T-helper 17 cell (primary cell): ENCODE data around the gene MACROD2. TPM values are rescaled to one million over a fixed set of nuclear protein-coding genes. Genes with fewer than 3 reads are reported as not detected.

Experiments
- ATAC-seq: fragments of 150-1000 bp; cut with Tn5 transposase; 2 replicates; pipeline ENCODE4 v1.10.0; 2021; ENCODE audit warnings: mild to moderate bottlenecking, moderate library complexity
- DNase-seq, 3 donors: peaks; one replicate each; pipeline versions ENCODE4 v3.0.0 to v3.0.0-alpha.2; 2020 to 2021
- H3K9me3 ChIP-seq: one replicate; pipeline ENCODE4 v1.7.0; 2013; ENCODE audit warnings: low read length, mild to moderate bottlenecking; ENCODE audit not compliant: control insufficient read depth, poor library complexity, severe bottlenecking
- H3K27ac Mint-ChIP-seq: one replicate; pipeline ENCODE4 v1.8.0; 2022; ENCODE audit warnings: mild to moderate bottlenecking, moderate library complexity, mixed read lengths
- H3K27me3 Mint-ChIP-seq: one replicate; pipeline ENCODE4 v1.8.0; 2022; ENCODE audit warnings: mixed read lengths
- H3K36me3 Mint-ChIP-seq: one replicate; pipeline ENCODE4 v1.8.0; 2022; ENCODE audit warnings: low read depth, mixed read lengths
- H3K4me1 Mint-ChIP-seq: one replicate; pipeline ENCODE4 v1.8.0; 2022; ENCODE audit warnings: mild to moderate bottlenecking, mixed read lengths
- H3K4me3 Mint-ChIP-seq: one replicate; pipeline ENCODE4 v1.8.0; 2022; ENCODE audit warnings: mild to moderate bottlenecking, moderate library complexity, mixed read lengths
- total RNA-seq, 4 donors: library from RNA in 2 of 4; stranded (reverse) in 2 of 4; gene quantifications; one replicate each; pipeline ENCODE4 v1.2.3 and lab custom pipeline; 2022 to 2026

Gene MACROD2
- total RNA-seq, 2 donors from 2014 or later, result 0.85 TPM; not detected in 1

GRCh38 chr20:14310977-14311627 is 315.8 kb downstream of the MACROD2 start:
- Mint-ChIP-seq H3K4me1 (no peaks in the 10 kb centered on the region), H3K36me3 (no peaks in the 10 kb centered on the region), H3K27me3 (no peaks in the 10 kb centered on the region), H3K27ac (no peak overlapping the region), H3K4me3 (no peak overlapping the region)
- no peak for ATAC-seq
- H3K9me3 ChIP-seq, result no peaks in the 10 kb centered on the region
- DNase-seq, result no peak

GRCh38 chr20:14312001-14312400 is 316.7 kb downstream of the MACROD2 start:
- Mint-ChIP-seq H3K4me1 (no peaks in the 10 kb centered on the region), H3K27me3 (no peaks in the 10 kb centered on the region), H3K4me3 (no peak overlapping the region), H3K27ac (no peak overlapping the region), H3K36me3 (no peaks in the 10 kb centered on the region)
- DNase-seq (no peak), ATAC-seq (no peak)
- no peaks in the 10 kb centered on the region for H3K9me3 ChIP-seq

DNA sequence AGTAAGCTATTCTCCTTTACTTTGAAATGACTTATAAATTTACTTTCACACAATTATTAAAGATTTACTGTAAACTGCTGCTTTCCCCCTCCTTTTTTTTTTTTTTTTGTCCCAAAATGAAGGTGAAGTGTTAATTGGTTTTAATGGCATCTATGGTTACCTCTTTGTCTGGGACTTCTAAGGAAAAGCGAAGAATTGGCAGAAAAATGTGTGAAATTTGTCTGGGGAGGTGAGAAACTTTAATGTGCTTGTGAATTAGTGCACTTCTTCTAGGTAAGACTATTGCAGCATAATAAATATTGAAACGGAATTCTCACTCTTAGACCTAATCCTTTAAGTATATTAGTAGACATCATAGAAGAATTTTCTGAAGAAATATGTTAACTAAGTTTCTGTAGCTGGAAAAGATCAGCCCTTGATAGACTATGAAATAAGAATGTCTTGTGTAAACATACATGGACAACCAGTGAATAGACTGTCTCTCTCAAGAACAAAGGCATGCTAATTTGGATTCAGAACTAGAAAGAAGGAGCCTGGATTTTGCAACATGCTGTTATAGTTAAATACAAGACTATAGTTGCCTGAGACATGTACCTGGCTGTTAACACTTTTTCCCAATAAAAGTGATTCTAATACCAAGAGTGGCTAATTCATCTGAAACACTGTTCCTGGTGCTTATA is 318.2 kb downstream of the MACROD2 start:
- Mint-ChIP-seq H3K27me3 (no peaks in the 10 kb centered on the region), H3K27ac (no peak overlapping the region), H3K4me3 (no peak overlapping the region), H3K4me1 (no peaks in the 10 kb centered on the region), H3K36me3 (no peaks in the 10 kb centered on the region)
- no peaks in the 10 kb centered on the region for H3K9me3 ChIP-seq
- ATAC-seq (no peak), DNase-seq (no peak)

GRCh38 chr20:14319704-14320103 is 324.4 kb downstream of the MACROD2 start:
- Mint-ChIP-seq H3K27me3 (no peaks in the 10 kb centered on the region), H3K27ac (no peak overlapping the region), H3K4me1 (no peaks in the 10 kb centered on the region), H3K4me3 (no peak overlapping the region), H3K36me3 (no peaks in the 10 kb centered on the region)
- ATAC-seq (no peak), DNase-seq (no peak)
- peaks cover 2% of the 10 kb centered on the region for H3K9me3 ChIP-seq

DNA sequence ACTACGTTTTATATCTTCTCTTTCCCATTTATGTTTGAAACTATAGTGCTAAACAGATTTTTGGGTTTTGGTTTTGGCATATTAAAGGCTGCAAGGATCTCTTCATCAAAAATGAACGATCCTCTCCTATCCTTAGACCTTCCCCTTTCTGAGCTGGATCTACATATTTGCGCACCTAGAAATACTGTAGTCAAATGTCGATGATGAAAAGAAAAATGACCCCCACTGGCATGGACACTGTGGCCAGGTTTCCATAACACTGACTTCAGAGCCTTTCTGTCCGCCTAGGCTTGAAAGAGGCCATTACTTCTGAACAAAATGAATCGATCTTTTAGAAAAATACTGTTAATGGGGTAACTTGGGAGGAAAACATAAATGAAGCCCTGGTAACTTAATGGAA is 336.3 kb downstream of the MACROD2 start:
- ATAC-seq (no peak), DNase-seq (no peak)
- H3K9me3 ChIP-seq, result no peaks in the 10 kb centered on the region
- Mint-ChIP-seq H3K4me1 (no peaks in the 10 kb centered on the region), H3K36me3 (no peaks in the 10 kb centered on the region), H3K27ac (no peak overlapping the region), H3K4me3 (no peak overlapping the region), H3K27me3 (no peaks in the 10 kb centered on the region)

- ATAC-seq (no peak), DNase-seq (no peak)
- Mint-ChIP-seq H3K27ac (no peak overlapping the region), H3K4me3 (no peak overlapping the region), H3K36me3 (no peaks in the 10 kb centered on the region), H3K27me3 (no peaks in the 10 kb centered on the region), H3K4me1 (no peaks in the 10 kb centered on the region)
- no peaks in the 10 kb centered on the region for H3K9me3 ChIP-seq
These were observed 337.6 kb downstream of the MACROD2 start for GRCh38 chr20:14332866-14333265.

- Mint-ChIP-seq H3K36me3 (no peaks in the 10 kb centered on the region), H3K27ac (no peak overlapping the region), H3K27me3 (no peaks in the 10 kb centered on the region), H3K4me1 (no peaks in the 10 kb centered on the region), H3K4me3 (no peak overlapping the region)
- no peaks in the 10 kb centered on the region for H3K9me3 ChIP-seq
- ATAC-seq (no peak), DNase-seq (no peak)
These were observed 338.4 kb downstream of the MACROD2 start for GRCh38 chr20:14333721-14334120.

GRCh38 chr20:14334306-14334930 is 339.1 kb downstream of the MACROD2 start:
- H3K27ac Mint-ChIP-seq, result no peak overlapping the region
- H3K4me1 Mint-ChIP-seq, result no peaks in the 10 kb centered on the region
- ATAC-seq (no peak), DNase-seq (no peak)
- no peaks in the 10 kb centered on the region for H3K36me3 Mint-ChIP-seq
- H3K4me3 Mint-ChIP-seq, result no peak overlapping the region
- H3K9me3 ChIP-seq, result no peaks in the 10 kb centered on the region
- H3K27me3 Mint-ChIP-seq, result no peaks in the 10 kb centered on the region

DNA sequence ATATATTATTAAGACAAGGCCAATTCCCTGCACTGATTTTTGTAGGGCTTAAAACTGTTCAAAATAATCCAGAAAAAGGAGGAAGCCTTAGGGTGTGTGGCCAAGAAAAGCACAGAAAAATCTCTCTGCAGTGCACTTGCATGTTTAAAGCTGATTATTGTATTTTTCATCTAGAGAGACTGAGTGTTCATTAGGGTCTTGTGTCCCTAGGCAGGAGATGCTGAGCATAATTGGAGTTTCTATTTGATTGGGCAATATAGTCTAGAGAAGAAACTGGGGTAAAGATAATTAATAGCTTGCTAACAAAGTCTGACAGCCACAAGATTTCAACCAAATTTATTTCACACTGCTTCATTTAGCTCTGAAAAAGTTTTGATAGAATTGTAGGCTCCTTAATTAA is 339.7 kb downstream of the MACROD2 start:
- H3K27ac Mint-ChIP-seq, result no peak overlapping the region
- H3K27me3 Mint-ChIP-seq, result no peaks in the 10 kb centered on the region
- DNase-seq (no peak), ATAC-seq (no peak)
- H3K4me3 Mint-ChIP-seq, result no peak overlapping the region
- H3K4me1 Mint-ChIP-seq, result no peaks in the 10 kb centered on the region
- no peaks in the 10 kb centered on the region for H3K36me3 Mint-ChIP-seq
- H3K9me3 ChIP-seq, result no peaks in the 10 kb centered on the region

GRCh38 chr20:14336686-14337085 is 341.4 kb downstream of the MACROD2 start:
- no peaks in the 10 kb centered on the region for H3K9me3 ChIP-seq
- H3K4me3 Mint-ChIP-seq, result no peak overlapping the region
- DNase-seq (no peak), ATAC-seq (no peak)
- H3K36me3 Mint-ChIP-seq, result no peaks in the 10 kb centered on the region
- H3K27me3 Mint-ChIP-seq, result no peaks in the 10 kb centered on the region
- H3K4me1 Mint-ChIP-seq, result no peaks in the 10 kb centered on the region
- no peak overlapping the region for H3K27ac Mint-ChIP-seq

DNA sequence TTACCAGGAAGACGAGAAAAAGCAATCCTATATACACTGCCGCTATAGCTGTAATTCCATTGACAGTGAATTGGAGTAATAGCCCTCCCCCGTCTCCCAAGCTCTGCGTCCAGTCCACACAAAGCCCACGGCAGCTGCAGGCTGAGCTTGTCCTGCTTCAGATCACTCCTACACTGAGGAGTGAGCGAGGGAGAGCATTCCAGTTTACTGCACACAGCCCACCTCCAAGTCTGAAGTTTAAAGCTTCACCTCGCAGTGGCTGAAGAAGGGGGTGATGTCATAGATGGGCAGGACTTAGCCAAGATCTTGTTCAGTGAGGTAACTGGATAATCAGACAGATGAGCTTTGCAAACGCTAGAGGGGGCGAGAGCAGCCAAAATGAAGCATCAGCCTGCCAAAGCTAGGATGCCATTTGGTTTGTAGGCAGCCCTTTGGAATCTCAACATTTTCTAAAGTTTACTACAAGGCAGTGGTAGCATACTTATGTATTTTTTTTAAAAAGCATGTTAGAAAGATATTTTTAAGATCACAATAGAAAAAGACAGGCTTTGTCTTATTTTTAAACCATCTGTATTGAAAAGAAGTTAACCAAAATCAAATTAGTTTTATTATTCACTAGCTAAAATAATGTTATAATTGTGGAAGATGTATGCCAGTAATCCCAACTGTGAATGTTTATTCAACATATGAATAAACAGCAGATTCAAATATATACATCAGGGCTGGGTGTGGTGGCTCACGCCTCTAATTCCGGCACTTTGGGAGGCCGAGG is 342.3 kb downstream of the MACROD2 start, which contains the start of gene FLRT3:
FLRT3 (minus strand) TSS at position 213 of the 772 bp plus-strand sequence. CDS start 10,106 bp downstream, outside the sequence.
- Mint-ChIP-seq H3K27me3 (no peaks in the 10 kb centered on the region), H3K4me3 (no peak within 1 kb of the TSS), H3K27ac (no peak within 1 kb of the TSS), H3K36me3 (no peaks in the 10 kb centered on the region), H3K4me1 (no peaks in the 10 kb centered on the region)
- no peak for DNase-seq
- peak; percentile 14 for ATAC-seq
- no peaks in the 10 kb centered on the region for H3K9me3 ChIP-seq

DNA sequence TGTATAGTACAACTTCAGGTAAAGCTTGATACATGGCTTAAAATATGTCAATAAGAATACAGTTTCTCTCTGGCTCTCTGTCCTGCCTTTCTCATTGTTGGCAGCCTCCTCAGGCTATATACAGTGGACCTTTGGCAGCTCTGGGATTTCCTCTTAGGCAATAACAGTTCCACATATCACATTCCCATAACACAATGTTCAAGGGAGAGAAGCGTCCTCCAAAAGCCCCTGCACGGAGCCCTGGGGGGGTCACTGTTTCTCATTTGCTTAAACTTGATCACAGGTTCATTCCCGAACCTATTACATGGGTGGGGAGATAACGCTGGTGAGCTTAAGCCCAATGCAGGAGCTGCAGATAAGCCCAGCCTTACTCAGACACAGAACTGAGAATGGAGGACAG is 346.5 kb downstream of the MACROD2 start:
- ATAC-seq (no peak), DNase-seq (no peak)
- no peak overlapping the region for H3K27ac Mint-ChIP-seq
- no peaks in the 10 kb centered on the region for H3K27me3 Mint-ChIP-seq
- no peaks in the 10 kb centered on the region for H3K4me1 Mint-ChIP-seq
- H3K4me3 Mint-ChIP-seq, result no peak overlapping the region
- no peaks in the 10 kb centered on the region for H3K36me3 Mint-ChIP-seq
- H3K9me3 ChIP-seq, result no peaks in the 10 kb centered on the region

DNA sequence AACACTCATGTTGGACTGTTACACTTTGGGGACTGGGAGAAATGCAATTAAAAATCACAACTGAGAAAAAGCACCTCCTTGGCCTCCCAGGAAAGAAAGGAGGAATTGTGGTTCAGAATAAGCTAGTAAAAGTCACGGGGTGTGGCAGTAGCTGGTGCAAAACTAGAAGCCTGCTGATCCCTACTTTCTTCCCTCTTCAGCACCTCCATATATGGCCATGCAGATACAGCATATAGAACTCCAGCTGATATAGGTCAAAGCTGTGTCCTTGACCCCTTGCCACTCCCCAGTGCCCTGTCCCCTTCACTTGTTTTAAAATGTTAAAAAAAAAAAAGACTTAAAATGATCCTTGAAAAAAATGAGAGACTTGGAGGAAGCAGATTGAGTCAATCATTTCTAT is 347.6 kb downstream of the MACROD2 start:
- DNase-seq (no peak), ATAC-seq (no peak)
- H3K27me3 Mint-ChIP-seq, result no peaks in the 10 kb centered on the region
- no peaks in the 10 kb centered on the region for H3K4me1 Mint-ChIP-seq
- no peak overlapping the region for H3K27ac Mint-ChIP-seq
- H3K4me3 Mint-ChIP-seq, result no peak overlapping the region
- H3K9me3 ChIP-seq, result no peaks in the 10 kb centered on the region
- no peaks in the 10 kb centered on the region for H3K36me3 Mint-ChIP-seq
